HG03558 (cell line): Measurements from ENCODE around the gene ASAH2B.
"Not testable (repeated sequence)": the region's sequence is repeated elsewhere in the genome, so short reads cannot be mapped to it uniquely, and the experiment has no call there.

Experiments used
- ATAC-seq: cut with Tn5 transposase; IDR thresholded peaks from one replicate; pipeline ENCODE4 v1.9.1; 2021; ENCODE audit warnings: moderate number of reproducible peaks; ENCODE audit not compliant: unreplicated experiment; ENCODE audit errors: extremely low read depth

The ASAH2B gene

DNA sequence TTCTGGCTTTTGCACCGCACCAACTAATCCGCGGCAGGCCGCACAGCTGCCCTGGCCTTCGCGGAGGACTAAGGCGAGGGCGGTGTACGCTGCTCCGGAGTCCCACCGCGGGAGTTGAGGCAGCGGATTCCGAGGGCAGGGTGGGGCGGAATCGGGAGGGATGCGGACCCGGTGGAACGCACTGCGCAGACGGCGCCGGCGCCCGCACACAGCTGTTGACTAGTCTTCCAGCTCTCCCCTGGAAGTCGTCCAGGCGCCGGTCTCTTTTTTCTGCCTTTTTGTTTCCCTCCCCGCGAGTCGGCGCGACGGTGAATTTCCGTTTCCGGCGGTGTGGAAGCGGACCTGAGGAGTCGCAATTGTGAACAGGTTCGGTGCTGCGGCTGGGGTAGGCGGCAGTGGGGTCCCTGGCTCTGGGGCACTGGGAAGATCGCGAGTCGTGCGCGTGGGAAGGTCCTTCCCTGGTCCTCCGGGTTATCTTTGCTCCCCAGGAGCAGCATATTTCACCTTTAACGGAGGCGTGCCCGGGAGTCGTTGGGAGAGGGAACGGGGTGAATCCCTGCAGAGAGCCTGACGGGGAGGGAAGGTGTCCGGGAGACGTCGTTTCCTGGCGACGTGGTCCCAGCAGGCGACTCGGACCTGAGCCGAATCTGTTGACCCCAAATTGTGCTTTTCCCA lies at the start of gene ASAH2B:
Gene ASAH2B (plus strand): TSS at position 319 of the 675 bp plus-strand sequence. CDS start 5,195 bp downstream, outside the sequence.
- ATAC-seq, result peak; percentile 58

DNA sequence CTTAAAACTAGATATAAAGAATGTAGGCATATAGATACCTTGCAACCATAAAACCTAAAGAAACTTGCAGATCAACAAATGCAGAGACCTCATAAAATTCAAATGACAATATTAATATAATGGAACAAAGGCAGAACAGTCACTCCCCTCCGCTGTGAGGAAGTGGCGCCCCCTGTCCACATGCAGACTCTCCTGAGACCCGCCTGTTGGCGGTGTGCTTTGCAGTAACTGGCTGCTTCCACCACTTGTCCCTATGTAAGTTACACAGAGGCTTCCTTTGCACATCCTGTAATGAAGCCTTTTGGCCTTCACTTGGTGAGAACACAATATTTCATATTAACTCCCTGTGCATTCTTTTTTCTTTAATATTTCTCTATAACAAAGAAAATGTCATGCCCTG lies 41.9 kb upstream of the ASAH2B start:
- not testable (repeated sequence) for ATAC-seq

DNA sequence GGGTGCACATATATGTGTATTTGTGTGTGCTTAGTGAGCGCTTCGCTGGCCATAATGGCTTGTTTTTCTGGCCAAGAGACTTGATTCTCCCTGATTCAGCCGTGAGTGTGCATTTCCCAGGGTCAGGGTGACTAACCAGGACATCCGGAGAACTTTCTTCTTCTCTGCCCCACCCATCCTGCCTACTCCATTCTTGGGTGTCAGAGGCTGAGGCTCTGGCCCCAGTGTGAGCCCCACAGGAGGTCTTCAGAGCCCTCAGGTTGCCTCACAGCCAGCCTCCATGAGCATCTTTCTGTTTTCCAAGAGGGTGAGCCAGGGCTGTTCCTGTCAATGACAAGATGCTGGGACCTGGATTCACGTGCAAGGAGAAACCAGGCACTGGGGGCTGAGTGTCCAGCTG lies 37.8 kb upstream of the ASAH2B start:
- ATAC-seq, result not testable (repeated sequence)

DNA sequence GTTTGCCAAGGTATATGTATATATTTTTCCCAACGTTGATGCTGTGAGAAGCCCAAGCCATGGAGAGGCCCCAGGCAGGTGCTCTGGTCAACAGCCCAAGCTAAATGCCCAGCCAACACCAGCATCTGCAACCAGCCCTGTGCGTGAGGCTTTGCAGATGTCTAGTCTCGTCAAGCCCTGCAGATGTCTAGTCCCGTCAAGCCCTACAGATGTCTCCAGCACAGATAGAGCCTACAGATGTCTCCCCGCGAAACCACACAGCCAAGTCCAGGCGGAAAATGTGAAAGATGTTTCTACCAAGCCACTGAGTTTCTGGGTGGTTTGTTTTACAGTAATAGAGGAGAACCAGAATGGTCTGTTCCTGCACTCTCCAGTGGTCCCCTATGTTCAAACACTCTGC lies 36.7 kb upstream of the ASAH2B start:
- not testable (repeated sequence) for ATAC-seq

DNA sequence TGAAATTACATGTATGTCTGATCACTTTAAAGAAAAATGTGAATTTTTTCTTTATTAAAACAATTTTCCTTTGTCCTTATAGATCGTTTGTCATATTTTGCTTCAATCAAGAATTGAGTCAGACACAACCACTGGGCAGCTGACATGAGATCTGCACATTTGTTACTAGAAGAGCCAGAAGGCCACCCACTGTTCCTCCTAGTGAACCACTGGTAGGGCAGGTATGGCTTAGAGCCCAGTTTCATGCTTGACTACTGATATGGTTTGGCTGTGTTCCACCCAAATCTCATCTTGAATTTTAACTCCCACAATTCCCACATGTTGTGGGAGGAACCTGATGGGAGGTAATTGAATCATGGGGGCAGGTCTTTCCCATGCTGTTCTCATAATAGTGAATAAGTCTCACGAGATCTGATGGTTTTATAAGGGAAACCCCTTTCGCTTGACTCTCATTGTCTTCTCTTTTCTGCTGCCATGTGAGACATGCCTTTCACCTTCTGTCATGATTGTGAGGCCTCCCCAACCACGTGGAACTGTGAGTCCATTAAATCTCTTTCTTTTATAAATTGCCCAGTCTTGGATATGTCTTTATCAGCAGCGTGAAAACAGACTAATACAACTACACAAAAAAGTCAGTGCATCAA lies 35.2 kb upstream of the ASAH2B start:
- ATAC-seq, result not testable (repeated sequence)

DNA sequence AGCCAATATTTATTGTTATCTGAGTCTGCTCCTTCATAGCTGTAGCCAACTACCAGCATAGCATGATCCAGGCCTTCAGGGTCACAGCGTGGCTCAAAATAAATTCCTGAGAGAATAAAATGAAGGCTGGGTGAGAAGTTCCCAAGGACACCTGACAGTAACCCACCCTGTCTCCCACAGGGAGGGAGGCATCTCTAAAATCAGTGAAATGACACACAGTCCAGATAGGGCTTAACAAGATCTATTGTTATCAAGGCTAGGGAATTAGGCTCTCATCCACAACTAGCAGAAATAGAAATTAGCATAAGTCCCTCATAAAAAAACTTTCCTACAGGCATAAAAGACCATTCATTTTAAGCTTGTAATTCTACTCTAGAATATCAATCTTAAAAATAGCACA lies 33.7 kb upstream of the ASAH2B start:
- not testable (repeated sequence) for ATAC-seq

DNA sequence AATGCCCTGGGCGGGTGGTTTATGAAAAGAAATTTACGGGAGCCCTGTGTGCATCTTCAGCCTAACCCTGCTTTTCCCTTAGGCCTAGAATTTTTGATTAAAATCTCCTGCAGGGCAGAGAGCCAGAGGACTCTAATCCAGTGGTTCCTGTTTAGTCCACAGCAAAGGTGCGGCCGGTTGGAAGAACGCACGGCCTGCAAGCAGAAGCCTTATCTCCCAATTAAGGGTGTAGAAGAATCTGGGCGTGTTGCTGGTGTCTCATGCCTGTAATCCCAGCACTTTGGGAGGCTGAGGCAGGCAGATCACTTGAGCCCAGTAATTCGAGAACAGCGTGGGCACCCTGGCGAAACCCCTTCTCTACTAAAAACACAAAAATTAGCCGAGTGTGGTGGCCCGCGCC lies 29.5 kb upstream of the ASAH2B start:
- ATAC-seq, result not testable (repeated sequence)

DNA sequence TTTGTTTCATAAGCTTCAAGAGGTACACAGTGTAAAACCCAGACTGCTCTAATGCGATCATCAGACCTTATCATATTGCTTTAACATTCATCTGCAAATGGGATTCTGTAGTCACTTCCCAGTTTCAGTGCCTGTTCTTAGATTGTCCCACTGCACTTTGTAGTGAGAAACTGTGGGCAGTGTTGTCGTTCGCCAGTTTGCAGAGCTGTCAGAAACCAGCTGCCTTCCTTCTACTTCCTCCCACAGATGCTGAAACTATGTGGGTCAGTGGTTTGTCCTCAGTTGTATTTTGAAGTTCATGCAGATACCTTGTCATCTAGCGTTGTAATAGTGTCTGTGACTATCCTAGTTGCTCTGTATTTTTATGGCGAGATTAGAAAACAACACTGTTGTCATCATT lies 15.9 kb upstream of the ASAH2B start:
- not testable (repeated sequence) for ATAC-seq

DNA sequence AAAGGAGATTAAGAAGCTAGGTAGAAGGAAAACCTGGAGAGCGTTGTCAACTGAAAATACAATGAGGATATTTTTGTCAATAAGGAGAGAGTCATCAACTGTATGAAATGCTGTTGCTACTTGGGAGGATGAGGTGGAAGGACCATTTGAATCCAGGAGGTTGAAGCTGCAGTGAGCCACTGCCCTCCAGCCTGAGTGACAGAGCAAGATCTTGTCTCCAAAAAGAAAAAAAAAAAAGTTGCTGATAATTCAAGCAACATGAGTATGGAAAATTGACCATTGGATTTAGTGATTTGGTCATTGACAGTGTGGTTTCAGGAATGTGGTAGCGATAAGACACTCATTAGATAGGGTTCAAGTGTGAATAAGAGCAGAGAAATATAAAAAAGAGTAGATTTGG lies 11.6 kb upstream of the ASAH2B start:
- ATAC-seq, result not testable (repeated sequence)

DNA sequence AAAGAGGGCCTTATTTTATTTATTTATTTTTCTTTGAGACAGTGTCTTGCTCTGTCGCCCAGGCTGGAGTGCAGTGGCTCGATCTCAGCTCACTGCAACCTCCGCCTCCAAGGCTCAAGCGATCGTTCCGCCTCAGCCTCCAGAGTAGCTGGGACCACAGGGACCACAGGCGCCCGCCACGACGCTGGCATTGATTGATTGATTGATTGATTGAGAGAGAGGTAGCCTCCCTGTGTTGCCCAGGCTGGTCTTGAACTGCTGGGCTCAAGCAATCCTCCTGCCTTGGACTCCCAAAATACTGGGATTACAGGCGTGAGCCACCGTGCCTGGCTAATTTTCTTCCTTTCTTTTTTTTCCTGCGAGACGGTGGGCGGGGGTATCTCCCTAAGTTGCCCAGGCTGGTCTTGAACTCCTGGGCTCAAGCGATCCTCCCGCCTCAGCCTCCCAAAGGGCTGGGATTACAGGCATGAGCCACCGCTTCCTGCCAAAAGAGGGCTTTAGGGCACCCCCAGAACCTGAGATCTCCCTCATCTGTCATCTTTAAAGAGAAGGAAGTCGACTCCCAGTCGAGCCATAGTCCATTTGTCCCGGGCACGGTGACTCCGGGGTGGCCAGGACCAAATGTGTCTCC lies 634 bp upstream of the ASAH2B start:
- peak; percentile 3 for ATAC-seq

DNA sequence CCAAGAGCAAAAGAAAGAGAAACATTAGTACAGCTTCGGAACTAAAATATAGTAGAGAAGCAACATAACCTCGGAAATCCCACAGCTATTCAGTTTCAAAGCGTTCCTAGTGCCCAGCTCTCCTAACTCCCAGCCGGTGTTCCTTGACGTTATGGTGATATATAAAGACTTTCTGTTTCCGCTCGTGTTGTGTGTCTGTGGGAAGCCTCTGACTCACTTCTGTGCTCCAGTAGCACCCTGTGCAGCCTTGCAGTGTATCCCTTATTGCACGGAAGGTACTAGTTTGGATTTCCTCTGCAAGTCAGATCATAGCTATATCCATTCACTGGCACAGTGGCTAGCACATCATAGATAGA lies 535 bp downstream of the ASAH2B start:
- peak; percentile 34 for ATAC-seq

DNA sequence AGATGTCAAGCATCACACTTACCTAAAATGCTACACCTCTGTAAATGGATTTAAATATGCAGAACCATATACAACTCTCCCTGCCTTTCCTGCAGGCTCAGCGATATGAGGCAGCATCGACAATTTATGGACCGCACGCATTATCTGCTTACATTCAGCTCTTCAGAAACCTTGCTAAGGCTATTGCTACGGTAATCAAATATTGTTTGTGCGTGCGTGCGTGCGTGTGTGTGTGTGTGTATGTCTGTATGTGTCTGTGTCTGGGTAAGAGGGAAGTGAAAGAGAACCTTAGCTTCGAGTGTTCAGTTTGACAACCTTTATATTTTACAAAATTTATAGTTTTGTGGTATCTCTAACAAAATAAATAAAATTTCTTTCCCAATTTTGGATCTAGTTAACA lies 3.1 kb downstream of the ASAH2B start:
- not testable (repeated sequence) for ATAC-seq

DNA sequence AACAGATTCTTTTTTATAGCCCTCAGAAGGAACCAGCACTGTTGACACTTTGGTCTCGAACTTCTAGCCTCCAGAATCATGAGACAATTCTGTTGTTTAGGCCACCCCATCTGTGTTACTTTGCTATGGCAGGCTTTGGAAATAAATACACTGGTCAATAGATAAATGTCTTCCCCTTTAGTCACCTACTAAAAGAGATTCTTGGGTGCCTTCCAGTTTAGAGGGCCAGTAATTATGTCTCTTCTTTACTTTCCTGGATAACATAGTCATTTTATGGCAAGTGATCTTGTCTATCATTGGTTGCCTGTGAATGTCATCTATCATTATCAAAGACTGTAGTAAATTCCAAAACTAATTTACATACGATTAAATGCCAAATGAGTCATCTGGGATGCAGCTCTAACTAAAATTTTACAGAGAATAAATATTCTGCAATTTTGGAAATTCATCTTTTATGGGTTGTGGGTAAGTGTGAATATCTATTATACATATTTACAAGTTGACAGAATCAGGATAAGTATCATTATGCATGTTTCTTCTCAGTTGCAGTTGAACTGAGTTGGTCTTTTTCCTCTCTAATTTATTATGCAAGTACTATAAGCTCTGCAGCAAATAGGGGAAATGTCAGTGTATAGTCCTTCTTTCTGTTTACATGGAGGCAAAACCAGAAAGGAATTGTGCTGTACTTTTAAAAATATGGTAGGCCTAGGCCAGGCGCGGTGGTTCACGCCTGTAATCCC lies 27.2 kb downstream of the ASAH2B start:
- ATAC-seq, result not testable (repeated sequence)

DNA sequence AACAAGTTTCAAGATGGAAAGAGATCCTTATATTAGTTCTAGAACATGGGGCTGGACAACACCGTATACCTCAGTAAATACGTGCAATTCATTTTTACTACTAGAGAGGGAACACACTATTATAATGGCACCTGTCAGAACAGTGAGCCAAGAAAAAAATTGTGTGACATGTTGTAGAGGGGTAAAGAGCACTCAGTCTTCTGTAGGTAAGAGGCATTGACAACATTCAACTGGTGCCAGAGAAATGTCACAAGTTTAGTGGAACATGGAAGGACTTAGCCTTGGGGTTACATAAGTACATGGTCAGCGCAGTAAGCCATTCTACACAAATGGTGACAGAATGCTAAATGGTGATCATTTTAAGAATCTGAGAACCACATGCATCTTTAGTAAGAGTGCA lies 32.3 kb downstream of the ASAH2B start:
- ATAC-seq, result not testable (repeated sequence)

DNA sequence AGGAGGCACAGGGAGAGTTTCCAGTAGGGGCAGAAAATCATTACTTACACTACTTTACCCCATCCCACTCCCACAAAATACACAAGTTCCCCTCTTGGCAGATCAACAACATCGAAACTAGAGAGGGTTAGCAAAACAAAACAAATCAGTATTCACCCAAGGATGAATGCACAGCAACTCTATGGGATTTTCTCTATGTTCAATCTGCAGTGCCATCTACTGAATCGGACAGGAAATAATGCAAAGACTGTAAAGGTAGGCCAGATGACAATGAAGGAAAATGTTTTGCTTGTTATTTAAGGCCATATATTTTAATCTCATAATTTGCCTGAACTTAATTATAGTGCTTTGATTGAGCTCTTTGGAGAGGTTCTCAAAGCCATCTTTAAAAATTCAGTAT lies 35.1 kb downstream of the ASAH2B start:
- not testable (repeated sequence) for ATAC-seq

DNA sequence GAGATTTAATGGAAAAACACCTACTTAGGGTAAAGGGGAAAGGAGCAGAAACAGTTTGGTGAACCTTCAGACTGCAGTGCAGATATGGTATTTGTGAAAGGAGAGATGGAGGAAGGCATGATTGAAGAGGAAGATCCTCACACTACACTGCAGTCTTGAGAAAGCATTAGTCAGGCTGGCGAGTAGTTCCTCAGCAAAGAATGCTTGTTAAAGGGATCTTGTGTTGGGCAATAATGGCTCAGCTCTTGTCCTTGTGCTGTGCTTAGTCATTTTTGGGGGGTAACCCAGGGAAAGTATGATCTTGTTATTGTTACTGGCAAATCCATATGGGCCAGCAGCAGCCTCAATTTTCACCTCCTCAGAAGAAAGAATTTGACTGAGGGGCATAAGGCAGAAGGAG lies 40.3 kb downstream of the ASAH2B start:
- ATAC-seq, result not testable (repeated sequence)

DNA sequence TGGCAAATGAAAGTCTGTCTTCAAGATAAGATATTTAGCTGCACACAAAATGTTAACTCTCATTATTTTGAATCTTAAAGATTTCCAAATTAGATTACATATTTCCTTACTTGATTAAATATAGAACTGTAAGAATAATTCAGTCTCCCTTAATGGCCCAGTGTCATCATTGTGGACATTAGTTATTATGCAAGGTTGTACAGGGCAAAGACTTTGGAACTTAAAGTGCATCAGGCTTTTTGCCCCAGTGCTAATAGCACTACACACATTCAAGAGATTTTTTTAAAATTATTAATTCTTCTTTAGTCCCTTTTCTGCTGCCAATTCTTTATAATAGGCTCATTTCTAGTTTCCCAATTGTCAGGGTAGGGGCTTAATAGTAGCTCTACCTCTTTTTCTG lies 42.3 kb downstream of the ASAH2B start:
- not testable (repeated sequence) for ATAC-seq

DNA sequence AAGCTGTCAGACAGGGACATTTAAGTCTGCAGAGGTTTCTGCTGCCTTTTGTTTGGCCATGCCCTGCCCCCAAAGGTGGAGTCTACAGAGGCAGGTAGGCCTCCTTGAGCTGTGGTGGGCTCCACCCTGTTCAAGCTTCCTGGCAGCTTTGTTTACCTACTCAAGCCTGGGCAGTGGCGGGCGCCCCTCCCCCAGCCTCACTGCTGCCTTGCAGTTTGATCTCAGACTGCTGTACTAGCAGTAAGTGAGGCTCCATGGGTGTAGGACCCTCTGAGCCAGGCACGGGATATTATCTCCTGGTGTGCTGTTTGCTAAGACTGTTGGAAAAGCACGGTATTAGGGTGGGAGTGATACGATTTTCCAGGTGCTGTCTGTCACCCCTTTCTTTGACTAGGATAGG lies 48.2 kb downstream of the ASAH2B start:
- not testable (repeated sequence) for ATAC-seq

DNA sequence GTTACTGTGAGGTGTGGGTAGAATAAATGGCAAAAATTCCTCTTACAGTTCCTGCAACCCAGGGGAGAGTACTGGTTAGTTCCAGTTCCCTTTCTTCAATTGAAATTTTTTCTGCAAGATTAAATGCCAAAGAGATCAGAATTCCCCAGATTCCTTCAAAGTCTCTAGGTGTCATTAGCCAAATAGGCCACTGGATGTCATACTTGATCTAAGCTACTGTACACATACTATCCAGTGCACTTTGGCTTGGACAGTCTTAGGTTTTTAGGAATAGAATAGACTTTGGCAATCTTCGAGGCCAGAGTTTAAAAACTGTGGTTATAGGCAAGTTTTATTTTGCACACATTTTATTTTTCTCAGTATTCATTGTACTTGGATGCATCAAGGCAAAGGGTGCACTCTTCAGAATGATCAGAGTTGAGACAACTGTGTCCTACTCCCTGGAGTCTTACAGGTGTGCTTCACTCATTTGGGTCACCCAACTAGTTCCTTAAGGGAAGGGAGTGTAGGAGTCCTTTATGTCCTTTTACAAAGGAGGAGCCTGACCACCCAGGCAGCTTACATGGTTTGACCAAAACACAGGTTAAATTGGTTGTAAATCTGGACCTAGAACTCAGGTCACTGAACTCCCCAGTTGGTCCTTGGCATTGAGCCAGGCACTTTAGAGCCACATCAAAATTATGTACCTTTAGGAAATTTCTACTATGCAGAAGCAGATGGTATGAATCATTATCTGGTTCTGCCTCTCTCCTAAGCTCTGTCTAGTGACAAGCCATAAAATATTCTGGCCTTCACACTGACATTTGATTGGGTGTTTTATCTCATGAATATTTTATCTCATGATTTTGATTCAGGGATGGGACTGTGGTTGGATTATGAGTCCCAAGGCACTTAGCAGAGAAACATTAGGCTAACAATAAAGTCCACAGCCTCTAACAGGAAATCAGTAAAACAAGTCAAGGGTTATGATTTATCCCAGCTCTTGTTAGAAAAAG lies 49.5 kb downstream of the ASAH2B start:
- no peak for ATAC-seq

DNA sequence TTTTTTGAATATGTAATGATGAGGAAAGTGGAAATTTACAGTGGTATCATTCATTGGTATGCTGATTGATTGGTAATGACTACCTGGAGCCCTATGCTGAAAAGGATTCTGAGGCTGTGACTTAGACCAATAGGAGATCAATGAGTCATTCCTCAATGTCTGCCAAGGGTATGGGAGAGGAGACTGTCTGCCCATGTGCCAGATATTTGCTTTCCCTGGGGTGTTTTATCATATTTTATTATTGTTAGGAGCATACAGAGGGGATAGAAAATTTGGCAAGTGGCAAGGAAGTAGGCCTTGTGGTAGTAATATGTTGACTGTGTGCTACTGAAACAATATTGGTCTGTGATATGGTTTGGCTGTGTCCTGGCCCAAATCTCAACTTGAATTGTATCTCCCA lies 54.8 kb downstream of the ASAH2B start:
- ATAC-seq, result no peak
